Panc1 (cell line): Measurements from ENCODE around the gene IPO11. TPM values are rescaled to one million over a fixed set of nuclear protein-coding genes. Genes with fewer than 3 reads are reported as not detected.
"Not testable (repeated sequence)": the region's sequence is repeated elsewhere in the genome, so short reads cannot be mapped to it uniquely, and the experiment has no call there.

Experiments used
- ATAC-seq: fragments of 200-7000 bp; cut with Tn5 transposase; 2 replicates; pipeline ENCODE4 v1.9.1; 2020; ENCODE audit warnings: mild to moderate bottlenecking, moderate library complexity
- BruUV-seq: library from RNA; stranded (reverse); fragments of 400-500 nt; replicated peaks from 2 replicates; lab custom pipeline; 2021; lab: Mats Ljungman, UMichigan
- CTCF ChIA-PET: fragments of 300-600 bp; sonication (Branson Sonifier 250); formaldehyde crosslinking; loops from one replicate; lab custom pipeline; 2022; ENCODE audit warnings: antibody characterized with exemption; lab: Charles Lee
- POLR2A ChIA-PET: fragments of 300-600 bp; sonication (Branson Sonifier 250); formaldehyde crosslinking; loops from one replicate; lab custom pipeline; 2022; ENCODE audit warnings: antibody characterized with exemption; lab: Charles Lee
- DNase-seq: peaks from one replicate; pipeline ENCODE4 v3.0.0-alpha.2; 2010; ENCODE audit warnings: low read depth, low spot score
- H3K27ac ChIP-seq: 2 replicates; pipeline ENCODE4 v1.5.1; 2011; ENCODE audit warnings: mild to moderate bottlenecking, low read length, inconsistent platforms
- H3K27me3 ChIP-seq: fragments of 200-500 bp; sonication (Bioruptor generic); 2 replicates; pipeline ENCODE4 v1.6.0; 2014; ENCODE audit warnings: low read length, inconsistent platforms; ENCODE audit not compliant: control insufficient read depth, insufficient read depth
- H3K36me3 ChIP-seq: fragments of 200-500 bp; sonication (Bioruptor generic); 2 replicates; pipeline ENCODE4 v1.5.1; 2014; ENCODE audit warnings: inconsistent platforms, mild to moderate bottlenecking, low read length, moderate library complexity; ENCODE audit not compliant: control insufficient read depth, insufficient read depth
- H3K4me1 ChIP-seq: 2 replicates; pipeline ENCODE4 v1.5.1; 2011; ENCODE audit warnings: inconsistent platforms, mild to moderate bottlenecking, low read length, moderate library complexity; ENCODE audit not compliant: control insufficient read depth, insufficient read depth
- H3K4me3 ChIP-seq, 2 experiments: 2 replicates each; pipeline ENCODE4 v1.5.1; 2011 to 2012; ENCODE audit warnings: low read depth in 2 of 2, low read length in 2 of 2, mild to moderate bottlenecking in 2 of 2, inconsistent platforms in 1 of 2, moderate library complexity in 1 of 2
- H3K9me3 ChIP-seq: fragments of 200-500 bp; sonication (Bioruptor generic); 2 replicates; pipeline ENCODE4 v1.5.1; 2014; ENCODE audit warnings: low read depth, mild to moderate bottlenecking, inconsistent platforms, low read length, moderate library complexity; ENCODE audit not compliant: control insufficient read depth, insufficient read depth
- POLR2AphosphoS5 ChIP-seq: IDR thresholded peaks from 2 replicates; pipeline ENCODE4 v1.6.1; 2012; ENCODE audit warnings: mild to moderate bottlenecking, low read depth, low read length, moderate library complexity
- SIN3A ChIP-seq: IDR thresholded peaks from 2 replicates; pipeline ENCODE4 v1.6.1; 2012; ENCODE audit warnings: low read depth, mild to moderate bottlenecking, low read length, moderate library complexity, borderline replicate concordance; ENCODE audit not compliant: insufficient read depth
- TCF7L2 ChIP-seq: IDR thresholded peaks from 2 replicates; pipeline ENCODE4 v1.6.1; 2011; ENCODE audit warnings: mild to moderate bottlenecking, low read depth, low read length, inconsistent platforms
- in situ Hi-C: cut with HindIII; loops from 2 replicates; pipeline ENCODE4 v1.10.0; 2016; ENCODE audit warnings: low sequenced_read_pairs, low pct_unique_long_range_greater_than_20kb
- intact Hi-C: fragments of 100-400 bp; cut with micrococcal nuclease; formaldehyde crosslinking; loops from one replicate; pipeline ENCODE4 v1.10.0; 2022; ENCODE audit not compliant: unreplicated experiment
- total RNA-seq: library from RNA; stranded (reverse); gene quantifications from one replicate; pipeline ENCODE4 v1.2.1, GENCODE V29; 2021; ENCODE audit not compliant: unreplicated experiment
- TF ChIP-seq, protein P1 (sequence below), 2 experiments: IDR thresholded peaks; 2 replicates each; pipeline ENCODE4 v1.6.1; 2011 to 2012; ENCODE audit warnings: low read depth in 2 of 2, control low read depth in 1 of 2, low read length in 1 of 2, mild to moderate bottlenecking in 1 of 2, moderate library complexity in 1 of 2; ENCODE audit not compliant: insufficient read depth in 1 of 2
- TF ChIP-seq, protein P2 (sequence below): fragments of 450-650 bp; IDR thresholded peaks from 2 replicates; pipeline ENCODE4 v1.5.1; 2017; ENCODE audit warnings: mild to moderate bottlenecking

IPO11 gene
- total RNA-seq, 1 experiment from 2014 or later, result 39.8 TPM

DNA sequence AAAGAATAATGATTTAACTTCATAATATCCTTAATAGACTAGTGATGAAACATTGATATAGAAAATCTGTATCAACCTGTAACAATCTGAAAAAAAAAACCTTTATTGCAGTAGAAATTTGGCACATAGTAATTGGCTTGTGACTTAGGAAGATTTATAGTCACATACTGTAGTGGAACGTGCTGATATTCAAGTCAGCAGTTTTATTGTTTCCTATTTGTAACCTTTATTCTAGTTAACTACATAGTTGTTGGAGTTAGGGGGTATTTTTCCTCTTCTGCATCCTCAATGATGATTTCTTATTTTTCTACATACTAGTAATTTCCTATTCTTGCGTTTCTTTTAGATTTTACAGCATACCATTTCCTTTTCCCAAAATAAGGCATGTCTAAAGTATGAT lies 151.5 kb downstream of the IPO11 start:
- TF ChIP-seq, protein P1, sequence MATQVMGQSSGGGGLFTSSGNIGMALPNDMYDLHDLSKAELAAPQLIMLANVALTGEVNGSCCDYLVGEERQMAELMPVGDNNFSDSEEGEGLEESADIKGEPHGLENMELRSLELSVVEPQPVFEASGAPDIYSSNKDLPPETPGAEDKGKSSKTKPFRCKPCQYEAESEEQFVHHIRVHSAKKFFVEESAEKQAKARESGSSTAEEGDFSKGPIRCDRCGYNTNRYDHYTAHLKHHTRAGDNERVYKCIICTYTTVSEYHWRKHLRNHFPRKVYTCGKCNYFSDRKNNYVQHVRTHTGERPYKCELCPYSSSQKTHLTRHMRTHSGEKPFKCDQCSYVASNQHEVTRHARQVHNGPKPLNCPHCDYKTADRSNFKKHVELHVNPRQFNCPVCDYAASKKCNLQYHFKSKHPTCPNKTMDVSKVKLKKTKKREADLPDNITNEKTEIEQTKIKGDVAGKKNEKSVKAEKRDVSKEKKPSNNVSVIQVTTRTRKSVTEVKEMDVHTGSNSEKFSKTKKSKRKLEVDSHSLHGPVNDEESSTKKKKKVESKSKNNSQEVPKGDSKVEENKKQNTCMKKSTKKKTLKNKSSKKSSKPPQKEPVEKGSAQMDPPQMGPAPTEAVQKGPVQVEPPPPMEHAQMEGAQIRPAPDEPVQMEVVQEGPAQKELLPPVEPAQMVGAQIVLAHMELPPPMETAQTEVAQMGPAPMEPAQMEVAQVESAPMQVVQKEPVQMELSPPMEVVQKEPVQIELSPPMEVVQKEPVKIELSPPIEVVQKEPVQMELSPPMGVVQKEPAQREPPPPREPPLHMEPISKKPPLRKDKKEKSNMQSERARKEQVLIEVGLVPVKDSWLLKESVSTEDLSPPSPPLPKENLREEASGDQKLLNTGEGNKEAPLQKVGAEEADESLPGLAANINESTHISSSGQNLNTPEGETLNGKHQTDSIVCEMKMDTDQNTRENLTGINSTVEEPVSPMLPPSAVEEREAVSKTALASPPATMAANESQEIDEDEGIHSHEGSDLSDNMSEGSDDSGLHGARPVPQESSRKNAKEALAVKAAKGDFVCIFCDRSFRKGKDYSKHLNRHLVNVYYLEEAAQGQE (IDR thresholded peaks at IDR 0.05; ENCODE audit: insufficient read depth in 1 of 2, low read depth in 2 of 2, low read length in 1 of 2), result no peak
- TF ChIP-seq, protein P2, sequence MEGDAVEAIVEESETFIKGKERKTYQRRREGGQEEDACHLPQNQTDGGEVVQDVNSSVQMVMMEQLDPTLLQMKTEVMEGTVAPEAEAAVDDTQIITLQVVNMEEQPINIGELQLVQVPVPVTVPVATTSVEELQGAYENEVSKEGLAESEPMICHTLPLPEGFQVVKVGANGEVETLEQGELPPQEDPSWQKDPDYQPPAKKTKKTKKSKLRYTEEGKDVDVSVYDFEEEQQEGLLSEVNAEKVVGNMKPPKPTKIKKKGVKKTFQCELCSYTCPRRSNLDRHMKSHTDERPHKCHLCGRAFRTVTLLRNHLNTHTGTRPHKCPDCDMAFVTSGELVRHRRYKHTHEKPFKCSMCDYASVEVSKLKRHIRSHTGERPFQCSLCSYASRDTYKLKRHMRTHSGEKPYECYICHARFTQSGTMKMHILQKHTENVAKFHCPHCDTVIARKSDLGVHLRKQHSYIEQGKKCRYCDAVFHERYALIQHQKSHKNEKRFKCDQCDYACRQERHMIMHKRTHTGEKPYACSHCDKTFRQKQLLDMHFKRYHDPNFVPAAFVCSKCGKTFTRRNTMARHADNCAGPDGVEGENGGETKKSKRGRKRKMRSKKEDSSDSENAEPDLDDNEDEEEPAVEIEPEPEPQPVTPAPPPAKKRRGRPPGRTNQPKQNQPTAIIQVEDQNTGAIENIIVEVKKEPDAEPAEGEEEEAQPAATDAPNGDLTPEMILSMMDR, result no peak
- no peak for TF ChIP-seq POLR2AphosphoS5
- no peak for TF ChIP-seq TCF7L2
- no peak for TF ChIP-seq SIN3A
- Histone ChIP-seq H3K27me3 (no peaks in the 10 kb centered on the region), H3K9me3 (no peaks in the 10 kb centered on the region), H3K27ac (no peak overlapping the region), H3K36me3 (no peaks in the 10 kb centered on the region; the same call in 1 of the 2 replicates), H3K4me1 (no peaks in the 10 kb centered on the region), H3K4me3 (no peak overlapping the region)
- BruUV-seq, result no TSS peak
- DNase-seq (no peak), ATAC-seq (no peak)
- CTCF ChIA-PET, result no interaction called here
- POLR2A ChIA-PET, result no interaction called here
- intact Hi-C loops (no loop called here), in situ Hi-C loops (no loop called here)

DNA sequence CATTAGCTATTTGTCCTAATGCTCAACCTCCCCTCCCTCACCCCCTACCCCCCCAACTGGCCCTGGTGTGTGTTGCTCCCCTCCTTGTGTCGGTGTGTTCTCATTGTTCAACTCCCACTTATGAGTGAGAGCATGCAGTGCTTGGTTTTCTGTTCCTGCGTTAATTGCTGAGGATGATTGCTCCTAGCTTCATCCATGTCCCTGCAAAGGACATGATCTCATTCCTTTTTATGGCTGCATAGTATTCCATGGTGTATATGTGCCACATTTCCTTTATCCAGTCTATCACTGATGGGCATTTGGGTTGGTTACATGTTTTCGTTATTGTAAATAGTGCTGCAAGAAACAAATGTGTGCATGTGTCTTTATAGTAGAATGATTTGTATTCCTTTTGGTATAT lies 153.2 kb downstream of the IPO11 start:
- CTCF ChIA-PET, H3K27ac ChIP-seq, BruUV-seq, H3K27me3 ChIP-seq, intact Hi-C loops, H3K36me3 ChIP-seq, H3K4me3 ChIP-seq, DNase-seq, in situ Hi-C loops, POLR2A ChIA-PET, H3K4me1 ChIP-seq, ATAC-seq, H3K9me3 ChIP-seq: not testable (repeated sequence)

DNA sequence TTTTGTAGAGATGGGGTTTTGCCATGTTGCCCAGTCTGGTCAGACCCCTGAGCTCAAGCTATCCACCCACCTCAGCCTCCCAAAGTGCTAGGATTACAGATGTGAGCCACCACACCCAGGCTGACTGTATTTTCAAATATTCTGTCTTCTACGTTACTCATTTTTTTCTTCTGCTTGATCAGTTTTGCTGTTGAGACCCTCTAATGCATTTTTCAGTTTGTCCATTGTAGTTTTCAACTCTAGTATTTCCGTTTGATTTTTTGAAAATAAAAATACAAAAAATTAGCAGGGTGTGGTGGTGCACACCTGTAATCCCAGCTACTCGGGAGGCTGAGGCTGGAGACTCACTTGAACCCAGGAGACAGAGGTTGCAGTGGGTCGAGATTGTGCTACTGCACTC lies 155.6 kb downstream of the IPO11 start:
- in situ Hi-C loops, result no loop called here
- POLR2A ChIA-PET, result interaction anchor here (0.6 kb wide), 1 partner anchor 427 kb away, joined by 6 read pairs; no protein-coding TSS in a partner anchor

More for the DNA sequence above, 155.6 kb downstream of the IPO11 start:
- CTCF ChIA-PET, result no interaction called here
- intact Hi-C loops, result no loop called here
- Histone ChIP-seq H3K4me1 (no peaks in the 10 kb centered on the region), H3K36me3 (no peaks in the 10 kb centered on the region), H3K27me3 (no peaks in the 10 kb centered on the region), H3K27ac (no peak overlapping the region), H3K4me3 (no peak overlapping the region), H3K9me3 (no peaks in the 10 kb centered on the region)
- DNase-seq (no peak), ATAC-seq (no peak)
- no TSS peak for BruUV-seq
- TF ChIP-seq SIN3A (no peak), POLR2AphosphoS5 (no peak), TCF7L2 (no peak)
- TF ChIP-seq, protein P2, result no peak
- TF ChIP-seq, protein P1 (IDR thresholded peaks at IDR 0.05; ENCODE audit: insufficient read depth in 1 of 2, low read depth in 2 of 2, low read length in 1 of 2), result no peak
